ENCODE data around the gene LHPP.

GRCh38 chr10:124558339-124559321 lies 97.0 kb downstream of the LHPP start:
- TF ChIP-seq CTCF (IDR thresholded peaks at IDR 0.05; ENCODE audit: insufficient read depth, low read length): no peak
- no peak for TF ChIP-seq REST (IDR thresholded peaks at IDR 0.05; ENCODE audit: insufficient replicate concordance, low read depth)
- no peak for TF ChIP-seq POLR2AphosphoS5 (IDR thresholded peaks at IDR 0.05; ENCODE audit: low read depth)
- TF ChIP-seq SPI1 (IDR thresholded peaks at IDR 0.05; ENCODE audit: borderline replicate concordance, low read depth): no peak
- no peak for TF ChIP-seq GABPA (IDR thresholded peaks at IDR 0.05; ENCODE audit: low read depth)
